Spleen (tissue), 11 donors: ENCODE data around the gene ARL13B. TPM values are rescaled to one million over a fixed set of nuclear protein-coding genes. Genes with fewer than 3 reads are reported as not detected.

Experiments
- DNase-seq: peaks from one replicate; pipeline ENCODE4 v3.0.0-alpha.2; 2020
- H3K27ac ChIP-seq, 8 donors: fragments of 200-600 bp; sonication (generic) in 7 of 8; 1 replicate in 4 of 8; 2 replicates in 4 of 8; pipeline versions ENCODE4 v1.5.0 to v1.8.0; 2016 to 2021; ENCODE audit warnings: inconsistent platforms in 4 of 8, mild to moderate bottlenecking in 4 of 8, moderate library complexity in 1 of 8
- H3K27me3 ChIP-seq, 7 donors: fragments of 200-600 bp; sonication (generic) in 6 of 7; replicated peaks in 1 of 7; 1 replicate in 4 of 7; 2 replicates in 3 of 7; pipeline versions ENCODE4 v1.5.0 to v1.8.0; 2016 to 2021; ENCODE audit warnings: inconsistent platforms in 3 of 7, mild to moderate bottlenecking in 1 of 7
- H3K36me3 ChIP-seq, 6 donors: fragments of 200-600 bp; sonication (generic) in 5 of 6; 1 replicate in 4 of 6; 2 replicates in 2 of 6; pipeline versions ENCODE4 v1.5.0 to v1.8.0; 2016 to 2021; ENCODE audit warnings: inconsistent platforms in 2 of 6
- H3K4me1 ChIP-seq, 6 donors: fragments of 200-600 bp; sonication (generic) in 5 of 6; 1 replicate in 3 of 6; 2 replicates in 3 of 6; pipeline versions ENCODE4 v1.5.0 to v1.8.0; 2016 to 2021; ENCODE audit warnings: inconsistent platforms in 3 of 6
- H3K4me3 ChIP-seq, 8 donors: fragments of 200-600 bp; sonication (generic) in 7 of 8; 1 replicate in 4 of 8; 2 replicates in 4 of 8; pipeline versions ENCODE4 v1.5.0 to v1.8.0; 2016 to 2021; ENCODE audit warnings: inconsistent platforms in 4 of 8, mild to moderate bottlenecking in 4 of 8, moderate library complexity in 2 of 8
- H3K9me3 ChIP-seq, 8 donors: fragments of 200-600 bp; sonication (generic) in 7 of 8; 1 replicate in 4 of 8; 2 replicates in 4 of 8; pipeline versions ENCODE4 v1.5.0 to v1.8.0; 2016 to 2021; ENCODE audit warnings: inconsistent platforms in 4 of 8
- POLR2A ChIP-seq, 3 donors: fragments of 450-650 bp; IDR thresholded peaks; one replicate each; pipeline ENCODE4 v1.5.1; 2017; ENCODE audit warnings: antibody characterized with exemption in 3 of 3, mild to moderate bottlenecking in 1 of 3
- POLR2AphosphoS5 ChIP-seq, 3 donors: sonication (generic); formaldehyde crosslinking; IDR thresholded peaks; one replicate each; pipeline ENCODE4 v1.5.1; 2017; ENCODE audit warnings: antibody characterized with exemption in 3 of 3
- WGBS, 5 donors: extraction: QIAGEN DNeasy Blood & Tissue Kit in 3 of 5; methylation state at CpG; one replicate each; pipeline versions ENCODE4 v1.1.5 to v1.1.7; 2013 to 2018; 5-methylcytosine and 5-hydroxymethylcytosine counted together
- intact Hi-C: fragments of 100-400 bp; cut with DNase I; formaldehyde crosslinking; loops from one replicate; pipeline ENCODE4 v1.15.0; 2023; ENCODE audit warnings: low total_unique reads
- polyA plus RNA-seq, 3 donors: library from polyadenylated mRNA; stranded (reverse); fragments of 200-250 nt; gene quantifications; one replicate each; pipeline ENCODE4 v1.2.1, GENCODE V29; 2013
- total RNA-seq, 7 donors: library from RNA; depleted of rRNA in 3 of 7; stranded (reverse); fragments of >200 nt in 3 of 7; fragmentation: NEBNext Ultra II Directional in 4 of 7; extraction: Animal tissue kit (Norgen Biotek cat#: 25700) in 4 of 7; gene quantifications; one replicate each; pipeline versions ENCODE4 v1.1.0 to v1.2.1, GENCODE V29; 2016 to 2021
- TF ChIP-seq, protein P1 (sequence below), 11 experiments: fragments of 200-600 bp in 7 of 11; fragments of 450-650 bp in 4 of 11; sonication (generic) in 4 of 11; IDR thresholded peaks in 8 of 11; conservative IDR thresholded peaks in 3 of 11; 1 replicate in 7 of 11; 2 replicates in 4 of 11; pipeline versions ENCODE4 v1.4.0 to v1.8.0; 2016 to 2021; ENCODE audit warnings: antibody characterized with exemption in 11 of 11, inconsistent platforms in 4 of 11, mild to moderate bottlenecking in 1 of 11
- donor health status: healthy with polysubstance abuse.
- donor health status: DM: no; HTN: no; CAD: no; lungs with moderate emphysema.
- donor health status: DM: no; HTN: no; CAD: no.
- donor health status: Bipolar disorder and iron deficiency.
- donor health status: healthy.
- donor health status: DM: no; HTN: no; CAD: no.
- donor health status: DM: yes; HTN: yes; CAD: no.

ARL13B gene
- total and polyA plus RNA-seq, 10 donors, result 3.0 to 15.7 (median 9.5) TPM

DNA sequence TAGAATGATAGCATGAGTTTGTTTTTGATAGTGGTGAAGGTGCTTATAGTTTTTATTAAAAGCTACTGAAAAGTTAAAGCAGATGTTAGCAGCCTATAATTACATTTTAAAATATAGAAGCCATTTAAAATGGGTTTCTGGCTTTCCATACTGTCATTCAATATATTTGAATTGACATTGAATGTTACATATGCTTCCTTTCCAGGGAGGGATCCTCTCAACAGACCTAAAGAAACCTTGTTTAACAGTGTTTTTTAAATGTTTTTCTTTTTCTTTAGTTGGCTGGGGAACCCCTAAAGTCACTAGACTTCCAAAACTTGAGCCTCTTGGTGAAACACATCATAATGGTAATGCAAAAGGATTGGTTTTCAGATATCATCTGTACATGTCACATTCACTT lies 70.6 kb downstream of the ARL13B start:
- no peak for DNase-seq
- no peaks in the 10 kb centered on the region for H3K4me1 ChIP-seq
- H3K27me3 ChIP-seq, result no peaks in the 10 kb centered on the region
- intact Hi-C loops, result no loop called here
- H3K36me3 ChIP-seq, result peaks cover 0 to 12% (median 0%) of the 10 kb centered on the region in 6 donors
- no peaks in the 10 kb centered on the region for H3K9me3 ChIP-seq
- H3K4me3 ChIP-seq, result no peak overlapping the region
- TF ChIP-seq POLR2A (IDR thresholded peaks at IDR 0.05) (no peak), POLR2AphosphoS5 (IDR thresholded peaks at IDR 0.05) (no peak)
- TF ChIP-seq, protein P1, sequence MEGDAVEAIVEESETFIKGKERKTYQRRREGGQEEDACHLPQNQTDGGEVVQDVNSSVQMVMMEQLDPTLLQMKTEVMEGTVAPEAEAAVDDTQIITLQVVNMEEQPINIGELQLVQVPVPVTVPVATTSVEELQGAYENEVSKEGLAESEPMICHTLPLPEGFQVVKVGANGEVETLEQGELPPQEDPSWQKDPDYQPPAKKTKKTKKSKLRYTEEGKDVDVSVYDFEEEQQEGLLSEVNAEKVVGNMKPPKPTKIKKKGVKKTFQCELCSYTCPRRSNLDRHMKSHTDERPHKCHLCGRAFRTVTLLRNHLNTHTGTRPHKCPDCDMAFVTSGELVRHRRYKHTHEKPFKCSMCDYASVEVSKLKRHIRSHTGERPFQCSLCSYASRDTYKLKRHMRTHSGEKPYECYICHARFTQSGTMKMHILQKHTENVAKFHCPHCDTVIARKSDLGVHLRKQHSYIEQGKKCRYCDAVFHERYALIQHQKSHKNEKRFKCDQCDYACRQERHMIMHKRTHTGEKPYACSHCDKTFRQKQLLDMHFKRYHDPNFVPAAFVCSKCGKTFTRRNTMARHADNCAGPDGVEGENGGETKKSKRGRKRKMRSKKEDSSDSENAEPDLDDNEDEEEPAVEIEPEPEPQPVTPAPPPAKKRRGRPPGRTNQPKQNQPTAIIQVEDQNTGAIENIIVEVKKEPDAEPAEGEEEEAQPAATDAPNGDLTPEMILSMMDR (IDR thresholded peaks at IDR 0.05 in 8 of 11, conservative IDR thresholded peaks at IDR 0.05 in 3 of 11), result no peak
- H3K27ac ChIP-seq, result no peak overlapping the region

DNA sequence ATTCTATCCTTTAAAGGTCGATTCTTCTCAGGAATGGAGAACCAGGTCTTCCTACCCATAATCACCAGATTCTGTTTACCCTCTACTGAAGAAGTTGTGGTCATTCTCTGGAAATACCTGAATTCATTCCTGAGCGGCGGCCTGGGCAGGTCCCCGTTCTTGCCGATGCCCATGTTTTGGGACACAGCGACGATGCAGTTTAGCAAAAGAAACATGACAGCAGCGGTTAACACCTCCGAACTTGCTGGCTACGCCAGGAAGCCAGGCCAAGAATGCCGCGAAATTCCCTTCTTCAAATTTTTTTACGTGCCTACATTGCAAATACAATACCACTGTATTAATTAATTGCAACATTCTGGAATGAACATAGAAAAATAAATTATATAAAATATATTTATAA lies 81.3 kb downstream of the ARL13B start:
- Histone ChIP-seq H3K9me3 (no peaks in the 10 kb centered on the region), H3K36me3 (peaks cover 0 to 19% (median 6%) of the 10 kb centered on the region in 6 donors), H3K27me3 (no peaks in the 10 kb centered on the region), H3K4me3 (no peak overlapping the region), H3K4me1 (peaks cover 25 to 43% (median 37%) of the 10 kb centered on the region in 6 donors), H3K27ac (no peak overlapping the region)
- WGBS, 5 donors, result 97 to 99% (median 97%) methylated on average over 13 of the region's 13 CpGs
- intact Hi-C loops, result loop anchor here (10.0 kb wide), 1 partner anchor 56 kb away; no protein-coding TSS in a partner anchor
- no peak for DNase-seq
- no peak for TF ChIP-seq POLR2A (IDR thresholded peaks at IDR 0.05)
- no peak for TF ChIP-seq POLR2AphosphoS5 (IDR thresholded peaks at IDR 0.05)
- TF ChIP-seq, protein P1 (IDR thresholded peaks at IDR 0.05 in 8 of 11, conservative IDR thresholded peaks at IDR 0.05 in 3 of 11), result no peak

DNA sequence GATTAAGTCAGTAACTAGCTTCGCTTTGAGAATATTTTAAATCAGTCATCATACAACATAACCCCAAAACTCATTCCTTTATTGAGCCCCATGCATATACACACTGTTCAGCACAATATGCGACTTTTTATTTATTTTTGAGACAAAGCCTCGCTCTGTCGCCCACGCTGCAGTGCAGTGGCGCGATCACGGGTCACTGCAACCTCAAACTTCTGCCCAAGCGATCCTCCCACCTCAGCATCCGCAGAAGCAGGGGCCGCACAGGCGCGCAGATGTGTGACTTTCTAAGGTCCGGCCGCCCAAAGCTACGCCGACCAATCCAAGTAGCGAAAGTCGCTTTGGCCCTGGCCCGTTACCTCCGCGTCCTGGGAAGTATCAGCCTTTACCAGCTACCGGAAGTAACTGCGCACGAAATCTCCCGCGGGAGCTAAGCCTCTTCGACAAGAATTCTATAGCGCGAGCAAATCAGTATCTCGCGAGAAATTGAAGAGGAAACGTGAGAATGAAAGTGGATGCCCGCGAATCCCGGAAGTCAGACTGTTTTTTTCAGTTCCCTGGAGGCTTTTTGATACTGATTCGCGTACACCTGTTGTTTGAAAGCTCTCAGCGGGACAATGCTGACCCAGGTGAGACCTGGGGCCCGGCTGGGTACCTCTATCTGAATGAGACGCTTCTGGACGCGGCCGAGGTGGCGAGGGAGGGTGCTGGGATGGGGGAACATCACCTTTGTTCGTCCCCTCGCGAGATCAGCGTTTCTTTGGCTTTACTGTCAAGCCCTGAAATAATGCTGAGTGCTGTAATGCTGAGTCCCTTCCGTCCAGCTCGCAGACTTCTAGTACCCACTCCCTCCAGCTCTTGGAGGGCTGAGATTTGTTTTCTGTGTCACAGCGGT lies 82.8 kb downstream of the ARL13B start, which contains the start of the genes DHFR2 and NSUN3:
Gene DHFR2, minus strand, starts transcription at position 404 of the 892 bp plus-strand sequence. CDS start 1,405 bp downstream, outside the sequence.
Gene NSUN3, plus strand, starts transcription at position 549 of the 892 bp plus-strand sequence. Its CDS starts 66 bp downstream, at position 615.
- WGBS, 5 donors, result 0 to 1% (median 0%) methylated on average over 47 to 52 of the region's 52 CpGs
- Histone ChIP-seq H3K9me3 (no peaks in the 10 kb centered on the region), H3K4me1 (peaks cover 25 to 58% (median 43%) of the 10 kb centered on the region in 6 donors), H3K4me3 (peak within 1 kb of the TSS; percentile 59 to 88 (median 65)), H3K27ac (peak within 1 kb of the TSS; percentile 93 to 98 (median 97)), H3K27me3 (no peaks in the 10 kb centered on the region), H3K36me3 (peaks cover 0 to 33% (median 11%) of the 10 kb centered on the region in 6 donors)
- peak; percentile 95 for DNase-seq
- intact Hi-C loops, result loop anchor here (10.0 kb wide), 1 partner anchor 58 kb away; no protein-coding TSS in a partner anchor
- TF ChIP-seq POLR2AphosphoS5 (IDR thresholded peaks at IDR 0.05), result peak; percentile 89 to 90 (median 90)
- TF ChIP-seq, protein P1 (IDR thresholded peaks at IDR 0.05 in 8 of 11, conservative IDR thresholded peaks at IDR 0.05 in 3 of 11), result peak in 4 of 11 experiments; percentile 37 to 50 (median 44)
- peak in 1 of 3 donors; percentile 47 for TF ChIP-seq POLR2A (IDR thresholded peaks at IDR 0.05)
